EH (cell line): Measurements from ENCODE around the gene ANKS3.
A peak's percentile ranks its signal among the peaks of the same experiment; 100 is the strongest.

Experiments
- DNase-seq: peaks from one replicate; pipeline ENCODE4 v3.0.0-alpha.2; 2015; ENCODE audit warnings: low read depth

ANKS3 gene

DNA sequence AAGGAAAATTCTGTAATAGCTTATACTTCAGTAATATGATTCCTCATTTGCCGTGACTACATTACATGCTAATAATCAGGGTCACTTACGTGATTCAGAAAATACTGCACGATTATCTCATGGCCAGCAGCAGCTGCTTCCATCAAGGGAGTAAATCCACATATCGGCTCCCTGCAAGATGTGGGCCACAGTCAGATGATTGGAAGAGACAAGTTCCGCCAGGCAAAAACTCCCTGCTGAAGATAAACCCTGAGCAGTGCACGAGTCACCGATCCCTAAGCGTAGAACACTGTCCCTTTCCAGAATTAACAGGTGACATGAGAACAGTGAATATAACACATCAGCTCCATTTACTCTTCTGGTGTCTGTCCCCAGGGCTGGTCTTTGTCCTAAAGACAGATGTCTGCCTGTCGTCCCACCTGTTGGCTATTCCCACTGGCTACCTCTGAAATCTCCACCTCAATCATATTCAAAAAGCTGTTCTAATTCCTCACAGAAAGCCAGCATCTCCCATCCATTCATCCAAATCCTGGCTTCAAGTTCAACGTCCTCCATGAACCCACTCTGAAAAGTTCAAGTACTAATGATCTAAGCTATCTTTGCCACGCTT is 9.3 kb downstream of the ANKS3 start:
- DNase-seq: no peak

DNA sequence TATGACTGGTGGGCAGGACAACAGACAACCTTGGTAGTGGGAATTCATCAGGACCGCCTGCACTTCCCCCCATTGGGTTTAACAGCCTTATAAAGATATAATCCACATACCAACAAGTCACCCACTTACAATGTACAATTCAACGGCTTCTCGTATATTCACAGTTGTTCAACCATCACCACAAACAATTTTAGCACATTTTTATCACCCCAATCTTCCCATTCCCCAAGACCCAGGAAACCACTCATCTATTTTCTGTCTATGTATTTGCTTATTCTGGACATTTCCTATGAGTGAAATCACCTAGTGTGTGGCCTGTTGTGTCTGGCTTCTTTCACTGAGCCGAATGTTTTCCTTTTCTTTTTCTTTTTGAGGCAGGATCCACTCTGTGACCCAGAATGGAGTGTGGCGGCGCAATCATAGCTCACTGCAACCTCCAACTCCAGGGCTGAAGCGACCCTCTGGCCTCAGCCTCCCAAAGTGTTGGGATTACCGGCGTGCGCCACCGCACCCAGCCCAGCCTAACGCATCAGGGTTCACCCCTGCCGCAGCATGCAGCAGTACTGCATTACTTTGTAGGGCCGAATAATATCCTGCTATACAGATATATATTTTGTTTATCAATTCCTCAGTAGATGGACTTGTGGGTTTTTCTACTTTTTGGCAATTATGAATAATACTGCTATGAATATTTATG is 10.9 kb downstream of the ANKS3 start:
- no peak for DNase-seq

DNA sequence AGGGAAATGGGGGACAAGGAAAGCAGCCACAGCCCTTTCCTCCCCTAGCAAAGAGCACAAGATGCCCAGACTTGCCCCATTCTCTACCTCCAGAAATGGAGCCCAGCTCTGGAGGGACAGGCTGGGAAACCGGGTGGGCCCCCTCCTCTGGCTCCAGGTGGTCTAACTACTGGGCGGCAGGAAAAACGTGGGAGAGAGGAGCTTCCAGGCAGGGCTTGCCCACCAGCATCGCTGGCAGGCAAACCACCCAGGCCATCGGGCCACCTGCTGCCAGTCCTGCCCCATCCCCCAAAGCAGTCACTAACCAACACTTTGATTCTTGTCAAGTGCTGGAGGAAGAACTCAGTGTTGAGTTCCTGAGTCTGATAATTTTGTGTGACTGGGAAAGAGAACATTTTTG is 15.6 kb downstream of the ANKS3 start:
- no peak for DNase-seq

DNA sequence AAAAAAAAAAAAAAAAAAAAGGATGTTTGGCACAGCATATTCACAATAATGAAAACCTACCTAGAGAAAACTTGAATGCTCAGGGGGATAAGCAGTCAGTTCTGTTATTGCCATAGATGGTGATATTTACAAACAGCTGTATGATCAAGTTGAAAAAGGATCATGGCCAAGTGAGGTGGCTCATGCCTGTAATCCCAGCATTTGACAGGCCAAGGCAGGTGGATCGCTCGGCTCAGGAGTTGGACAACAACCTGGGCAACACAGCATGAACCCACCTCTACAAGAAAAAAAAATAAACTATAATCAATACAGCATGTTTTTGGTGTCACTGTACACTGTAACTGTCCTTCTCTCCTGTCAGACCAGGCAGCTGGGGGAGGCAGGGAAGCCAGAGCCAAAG is 19.1 kb downstream of the ANKS3 start:
- DNase-seq: no peak

DNA sequence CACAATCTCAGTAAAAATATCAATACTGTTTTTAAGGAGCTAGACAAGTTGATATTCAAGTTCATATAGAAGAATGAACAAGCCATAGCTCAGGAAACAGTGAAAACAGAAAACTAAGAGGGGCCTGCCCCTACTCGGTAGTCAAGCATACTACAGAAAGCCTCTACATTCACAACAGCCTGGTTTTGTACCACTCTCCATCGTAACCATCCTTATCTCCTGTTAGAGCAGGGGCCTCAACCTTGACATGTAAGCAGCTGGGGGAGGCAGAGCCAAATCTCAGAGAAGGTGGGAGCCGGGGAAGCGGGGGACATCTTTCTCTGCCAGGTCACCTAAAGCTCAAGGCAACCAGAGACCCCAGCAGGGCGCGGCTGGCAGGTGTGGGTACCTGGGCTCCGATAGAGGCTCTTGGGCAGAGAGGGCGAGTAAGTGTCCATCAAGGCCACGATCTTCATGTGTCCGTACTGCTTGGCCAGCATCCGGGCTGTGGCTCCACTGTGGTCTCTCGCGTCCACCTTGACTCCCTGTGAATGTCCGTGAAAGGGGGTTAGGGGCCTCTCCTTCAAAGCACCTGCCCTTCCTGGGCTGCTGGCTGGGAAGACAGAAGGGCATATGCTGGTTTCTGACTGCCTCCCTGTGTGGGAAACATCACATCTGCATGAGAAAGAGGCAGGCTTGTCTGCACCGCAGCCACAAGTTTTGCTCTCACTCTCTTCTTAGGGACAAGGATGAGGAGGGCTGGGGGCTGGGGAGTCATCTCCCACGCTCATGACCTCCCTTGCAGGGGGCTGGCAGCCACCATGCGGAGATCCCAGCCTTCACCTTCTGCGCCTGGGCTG is 20.2 kb downstream of the ANKS3 start:
- no peak for DNase-seq

DNA sequence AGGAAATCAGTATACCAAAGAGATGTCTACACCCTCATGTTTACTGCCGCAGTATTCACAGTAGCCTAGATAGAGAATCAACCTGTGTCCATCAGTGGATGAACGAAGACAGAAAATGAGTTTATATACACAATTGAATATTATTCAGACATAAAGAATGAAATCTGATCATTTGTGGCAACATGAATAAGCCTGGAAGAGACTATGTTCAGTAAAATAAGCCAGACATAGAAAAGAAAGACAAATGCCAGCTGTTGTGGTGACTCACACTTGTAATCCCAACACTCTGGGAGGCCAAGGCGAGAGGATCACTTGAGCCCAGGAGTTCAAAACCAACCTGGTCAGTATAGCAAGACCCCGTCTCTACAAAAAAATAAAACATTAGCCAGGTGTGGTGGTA is 24.6 kb downstream of the ANKS3 start:
- peak; percentile 21 for DNase-seq

DNA sequence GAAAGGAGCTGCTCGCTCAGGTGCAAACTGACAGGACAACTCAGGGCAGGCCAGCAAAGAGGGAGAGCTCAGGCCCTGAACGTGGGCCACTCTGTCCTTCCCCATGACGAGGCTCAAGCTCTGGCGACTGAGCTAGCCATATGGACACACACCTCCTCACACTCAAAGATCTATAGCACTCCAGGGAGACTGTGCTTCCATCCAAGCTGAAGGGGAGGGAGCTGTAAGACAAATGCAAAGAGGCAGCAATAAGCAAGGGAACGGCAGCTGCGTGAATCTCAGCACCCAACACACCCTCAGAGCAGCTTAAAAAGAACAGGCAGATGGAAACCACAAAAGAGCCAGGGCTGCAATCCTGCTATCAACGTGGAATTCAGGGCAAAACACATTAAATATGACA is 27.2 kb downstream of the ANKS3 start:
- no peak for DNase-seq

DNA sequence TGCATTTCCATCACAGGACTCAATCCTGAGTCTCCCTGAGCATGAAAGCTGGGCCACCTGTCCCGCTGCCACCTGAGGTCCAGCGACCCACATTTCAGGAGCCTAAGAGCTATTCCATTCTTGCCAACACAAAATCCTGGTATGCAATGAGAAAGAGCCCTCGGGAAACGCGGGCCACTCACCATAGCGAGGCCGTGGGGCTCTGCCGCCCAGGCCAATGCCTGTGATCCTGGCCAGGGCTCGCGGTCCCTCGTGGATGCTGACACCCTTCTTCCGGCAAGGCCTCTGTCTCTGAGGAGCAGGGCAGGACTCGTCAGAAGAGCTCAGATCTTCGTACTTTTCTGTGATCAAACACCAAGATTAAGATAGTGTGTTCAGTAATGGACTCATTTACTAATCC is 29.2 kb downstream of the ANKS3 start:
- DNase-seq: no peak

DNA sequence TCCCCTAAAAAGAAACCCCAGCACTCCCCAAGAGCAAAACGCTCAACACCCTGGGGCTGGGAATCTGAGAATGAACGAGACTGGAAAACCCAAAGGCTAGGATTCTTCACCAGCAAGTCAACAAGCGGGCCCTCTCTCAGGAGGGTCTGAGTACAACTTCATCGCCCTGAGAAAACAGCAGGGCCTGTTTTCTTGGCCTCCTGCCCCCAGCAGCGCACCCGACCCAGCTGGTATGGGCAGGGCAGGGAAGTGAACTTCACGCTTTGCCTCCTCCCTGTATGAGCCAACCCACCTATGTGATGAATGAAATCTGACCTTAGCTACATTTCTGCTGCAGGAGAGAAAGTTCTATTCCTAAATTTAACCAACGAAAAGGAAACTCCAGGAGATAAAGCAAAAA is 29.6 kb downstream of the ANKS3 start:
- DNase-seq: no peak

DNA sequence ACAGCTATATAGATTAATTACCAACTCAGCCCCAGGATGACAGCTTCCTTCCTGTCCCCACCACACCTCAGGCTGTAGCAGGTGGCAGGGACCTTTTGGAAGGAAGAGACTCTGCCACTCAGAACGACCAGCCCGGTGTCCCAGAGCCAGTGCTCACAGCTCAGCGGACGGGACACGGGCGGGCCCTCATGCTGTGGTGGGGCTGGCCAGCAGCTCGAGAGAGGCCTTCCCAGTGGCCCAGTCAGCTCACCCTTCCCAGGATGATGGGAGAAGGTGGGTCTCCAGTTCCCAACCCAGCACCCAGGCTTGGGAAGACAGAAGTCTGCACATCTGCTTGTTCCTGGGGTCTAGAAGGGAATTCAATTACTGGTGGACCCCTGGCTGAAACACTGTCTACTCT is 30.2 kb downstream of the ANKS3 start:
- DNase-seq: no peak

DNA sequence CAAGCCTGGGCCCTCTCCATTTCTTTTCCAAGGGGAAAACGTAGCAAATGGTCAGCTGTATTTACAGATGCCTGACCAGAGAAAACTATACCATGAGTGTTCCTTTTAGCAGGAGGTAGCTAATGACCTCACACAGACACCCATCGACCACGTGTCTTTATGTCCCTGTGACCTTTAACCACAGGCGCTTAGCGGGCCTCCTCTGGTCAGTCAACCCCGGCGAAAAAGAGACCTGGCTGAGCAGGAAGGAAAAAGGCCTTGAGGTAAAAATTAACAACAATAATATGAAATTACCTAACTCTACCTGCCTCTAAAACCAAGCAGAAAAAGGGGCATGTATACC is 31.6 kb downstream of the ANKS3 start:
- no peak for DNase-seq

DNA sequence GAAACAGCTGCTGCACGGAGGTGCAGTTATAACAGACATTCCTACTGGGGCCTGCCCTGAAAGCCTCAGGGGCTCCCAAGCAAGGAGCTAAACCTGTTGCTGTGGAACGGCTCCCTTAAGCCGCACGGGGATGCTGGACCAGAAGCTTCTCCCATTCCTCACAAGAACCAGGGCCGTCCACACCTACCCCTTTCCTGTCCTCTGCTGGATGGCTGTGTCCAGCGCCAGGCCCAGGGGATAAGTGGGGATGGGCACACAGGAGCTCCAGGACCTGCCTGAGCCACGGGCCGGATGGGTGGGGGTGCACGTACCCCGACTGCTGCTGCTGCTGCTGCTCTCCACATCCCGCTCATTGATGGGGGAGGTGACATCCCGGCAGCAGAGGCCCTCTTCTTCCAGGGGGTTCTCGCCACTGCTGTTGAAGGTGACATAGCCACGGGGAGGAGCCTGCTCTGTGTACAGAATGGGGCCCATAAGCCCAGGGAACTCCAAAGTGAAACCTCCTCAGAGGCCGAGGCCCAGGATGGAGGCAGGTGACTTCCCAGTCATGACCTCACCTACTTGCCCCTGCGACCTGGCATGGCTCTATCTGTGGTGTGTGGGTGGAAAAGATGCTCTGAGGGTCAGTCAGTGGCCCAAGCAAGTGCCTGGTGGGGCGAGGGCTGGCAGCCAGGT is 32.1 kb downstream of the ANKS3 start:
- no peak for DNase-seq

DNA sequence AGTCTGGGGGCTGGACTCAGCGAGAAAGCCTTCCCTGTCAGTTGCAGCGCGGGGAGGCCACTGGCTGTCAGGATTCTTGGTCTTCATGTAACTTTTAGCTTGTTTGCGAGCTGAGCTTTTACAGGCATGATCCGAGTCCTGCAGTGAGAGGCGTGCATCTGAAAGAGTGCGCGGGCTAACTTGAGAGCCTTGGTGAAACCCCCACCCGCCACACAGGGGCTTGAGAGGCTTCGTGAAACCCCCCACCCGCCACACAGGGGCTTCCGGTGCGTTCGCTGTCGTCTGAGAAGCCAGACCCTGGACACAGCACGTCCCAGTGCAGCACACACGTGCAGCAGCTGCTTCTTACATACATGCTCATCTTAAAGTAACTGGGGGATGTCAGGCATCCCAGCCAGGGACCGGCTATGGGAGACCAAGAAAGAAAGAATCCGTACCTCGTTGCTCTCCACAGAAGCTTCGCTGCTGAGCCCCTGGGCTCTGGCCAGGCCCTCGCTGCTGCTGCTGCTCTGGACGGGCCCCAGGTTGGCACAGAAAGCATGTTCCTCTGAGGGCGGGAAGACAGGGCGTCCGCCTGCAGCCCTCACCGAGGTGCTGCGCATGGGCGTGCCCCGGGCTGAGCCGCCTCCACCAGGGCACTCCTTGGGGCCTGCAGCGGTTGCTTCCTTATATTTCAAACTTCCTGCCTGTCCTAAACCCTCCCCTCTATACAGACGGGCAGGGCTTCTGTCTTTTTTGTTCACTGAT is 32.9 kb downstream of the ANKS3 start:
- DNase-seq: no peak

DNA sequence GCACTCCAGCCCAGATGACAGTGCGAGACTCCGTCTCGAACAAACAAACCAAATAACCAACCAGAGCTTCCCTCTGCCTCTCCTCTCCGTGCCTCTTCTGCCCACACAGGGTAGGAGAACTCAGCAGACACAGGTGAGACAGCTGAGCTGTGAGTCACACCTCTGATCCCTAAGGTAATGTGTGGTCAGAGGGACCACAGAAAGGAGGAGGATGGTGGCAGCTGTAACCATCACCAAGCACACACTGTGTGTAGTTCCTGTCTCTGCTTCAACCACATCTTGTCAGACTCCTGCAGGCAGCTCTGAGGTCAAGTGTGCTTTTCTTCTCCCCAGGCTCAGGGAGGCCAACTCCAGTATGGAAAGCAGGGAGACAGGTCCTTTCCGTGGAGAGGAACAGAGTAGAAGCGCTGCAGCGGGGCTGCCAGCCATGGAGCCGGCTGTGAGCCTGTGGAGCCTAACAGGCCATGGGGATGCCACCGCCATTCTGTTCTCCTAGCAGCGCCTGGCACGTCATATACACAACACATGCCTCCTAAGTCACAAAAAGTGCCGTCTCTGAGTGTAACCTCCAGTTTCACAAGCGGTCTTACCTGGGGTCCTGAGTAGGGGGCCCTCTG is 33.6 kb downstream of the ANKS3 start:
- DNase-seq: no peak

DNA sequence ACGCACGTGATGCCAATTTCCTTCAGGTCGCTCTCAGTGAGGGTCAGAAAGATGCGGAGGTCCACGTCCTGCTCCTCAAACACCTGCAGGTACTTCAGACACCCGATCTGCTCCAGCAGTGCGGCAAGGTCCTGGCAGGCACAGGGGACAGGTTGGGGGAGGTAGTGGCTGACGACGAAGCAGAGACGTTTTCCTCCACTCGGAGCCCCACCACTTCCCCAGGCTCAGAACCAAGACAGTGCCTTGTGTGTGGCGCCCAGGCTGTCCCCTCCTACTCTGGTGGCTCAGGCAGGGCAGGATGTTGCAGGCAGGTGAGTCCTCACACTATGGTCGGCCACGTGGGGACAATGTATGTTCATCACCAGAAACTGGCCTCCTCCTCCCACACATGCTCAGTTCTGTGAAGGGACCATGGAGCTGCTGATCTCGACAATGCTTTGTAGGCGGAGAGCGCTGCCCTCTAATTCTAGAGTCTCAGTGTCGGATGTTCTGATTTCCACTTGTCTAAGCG is 35.0 kb downstream of the ANKS3 start:
- DNase-seq: no peak

DNA sequence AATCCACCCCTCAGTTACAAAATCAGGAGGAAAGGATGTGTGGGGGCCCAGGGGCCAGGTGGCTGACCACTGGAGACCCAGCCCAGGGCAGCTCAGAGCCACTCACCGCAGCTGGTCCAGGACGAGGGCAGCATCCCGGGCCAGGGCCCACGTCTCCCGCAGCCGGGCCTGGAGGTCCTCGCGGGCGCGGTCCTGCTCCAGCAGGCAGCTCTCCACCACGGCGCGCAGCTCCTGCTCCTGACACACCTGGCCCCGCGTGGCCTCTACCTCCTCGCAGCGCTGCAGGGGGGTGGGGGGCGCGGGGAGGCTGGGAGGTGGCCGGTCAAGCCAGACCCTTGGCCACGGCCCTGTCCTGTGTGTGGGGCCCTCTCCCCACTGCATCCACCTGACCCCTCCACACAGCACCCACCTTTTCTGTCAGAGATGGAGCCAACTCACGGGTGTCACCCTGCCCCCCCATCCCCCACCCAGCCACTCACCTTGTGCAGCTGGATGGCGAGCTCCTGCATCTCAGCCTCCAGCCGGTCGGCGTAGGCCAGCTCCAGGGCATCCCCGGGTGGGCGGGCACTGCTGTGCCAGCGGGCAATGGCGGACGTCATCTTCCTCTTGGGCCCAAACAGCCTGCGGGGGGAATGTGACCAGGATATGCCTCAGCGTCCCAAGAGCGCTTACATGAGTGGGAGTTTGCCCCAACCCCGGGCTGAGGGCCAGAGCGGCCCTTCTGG is 35.6 kb downstream of the ANKS3 start:
- no peak for DNase-seq

DNA sequence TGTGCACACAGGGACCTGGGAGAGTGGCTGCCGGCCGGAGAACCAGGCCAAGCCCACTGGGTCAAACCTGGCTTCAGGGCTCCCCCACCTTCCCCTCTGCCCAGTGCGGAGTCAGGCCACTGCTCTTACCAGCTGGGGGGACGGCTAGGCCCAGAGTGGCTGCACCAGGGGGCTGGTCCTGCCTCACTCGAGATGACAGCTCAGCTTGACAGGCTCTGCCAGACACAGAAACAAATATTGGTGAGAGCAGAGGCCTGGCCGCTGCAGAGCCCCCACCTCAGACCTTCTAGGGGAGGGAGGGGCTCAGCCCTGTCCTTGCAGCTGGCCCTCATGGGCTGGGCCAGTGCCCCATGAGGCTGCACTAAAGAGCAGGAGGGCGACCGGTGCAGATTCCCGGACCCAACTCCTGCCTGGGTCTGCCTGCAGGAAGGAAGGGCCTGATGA is 36.2 kb downstream of the ANKS3 start:
- no peak for DNase-seq

DNA sequence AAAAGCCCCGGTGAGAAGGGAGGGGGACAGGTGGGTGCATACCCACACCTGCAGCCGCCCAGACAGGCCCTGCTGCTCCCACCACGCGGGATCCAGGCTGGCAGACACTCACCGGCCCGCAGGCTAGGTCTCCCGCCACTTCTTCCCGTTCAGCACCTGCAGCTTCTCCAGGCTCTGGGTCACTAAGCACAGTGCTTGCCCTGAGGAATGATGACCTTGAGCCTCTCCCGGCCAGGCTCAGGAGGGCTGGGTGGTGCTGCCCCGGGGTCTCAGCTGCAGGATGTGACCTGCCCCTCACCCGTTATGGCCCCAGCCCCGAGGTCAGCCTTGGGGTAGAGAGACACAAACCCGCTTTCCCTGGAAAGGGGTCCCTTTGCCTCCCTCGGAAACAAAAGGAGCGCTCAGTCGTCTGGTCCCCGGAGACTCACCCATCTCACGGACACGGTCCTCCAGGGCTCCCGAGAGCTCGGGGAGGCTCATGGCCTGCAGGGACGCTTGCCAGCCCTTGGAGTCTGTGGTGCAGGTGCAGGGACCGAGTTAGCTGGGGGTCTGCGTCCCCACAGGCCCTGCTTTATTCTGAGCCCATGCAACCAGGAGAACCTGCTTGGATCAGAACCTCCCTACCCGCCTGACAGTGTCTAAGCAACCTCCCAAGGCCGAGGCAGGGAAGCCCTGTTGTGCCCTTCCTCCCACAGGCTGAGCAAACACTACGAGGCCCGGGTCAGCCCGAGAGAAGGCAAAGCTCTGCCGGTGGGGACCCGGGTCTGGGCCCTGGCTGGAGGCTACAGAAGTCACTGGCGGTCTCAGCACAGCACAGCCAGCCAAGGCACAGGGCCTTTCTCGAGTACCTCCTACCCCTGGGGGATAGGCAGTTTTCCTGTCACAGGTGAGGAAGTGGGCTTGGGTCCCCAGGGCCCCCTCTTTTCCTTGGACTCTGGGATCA is 36.9 kb downstream of the ANKS3 start:
- no peak for DNase-seq

DNA sequence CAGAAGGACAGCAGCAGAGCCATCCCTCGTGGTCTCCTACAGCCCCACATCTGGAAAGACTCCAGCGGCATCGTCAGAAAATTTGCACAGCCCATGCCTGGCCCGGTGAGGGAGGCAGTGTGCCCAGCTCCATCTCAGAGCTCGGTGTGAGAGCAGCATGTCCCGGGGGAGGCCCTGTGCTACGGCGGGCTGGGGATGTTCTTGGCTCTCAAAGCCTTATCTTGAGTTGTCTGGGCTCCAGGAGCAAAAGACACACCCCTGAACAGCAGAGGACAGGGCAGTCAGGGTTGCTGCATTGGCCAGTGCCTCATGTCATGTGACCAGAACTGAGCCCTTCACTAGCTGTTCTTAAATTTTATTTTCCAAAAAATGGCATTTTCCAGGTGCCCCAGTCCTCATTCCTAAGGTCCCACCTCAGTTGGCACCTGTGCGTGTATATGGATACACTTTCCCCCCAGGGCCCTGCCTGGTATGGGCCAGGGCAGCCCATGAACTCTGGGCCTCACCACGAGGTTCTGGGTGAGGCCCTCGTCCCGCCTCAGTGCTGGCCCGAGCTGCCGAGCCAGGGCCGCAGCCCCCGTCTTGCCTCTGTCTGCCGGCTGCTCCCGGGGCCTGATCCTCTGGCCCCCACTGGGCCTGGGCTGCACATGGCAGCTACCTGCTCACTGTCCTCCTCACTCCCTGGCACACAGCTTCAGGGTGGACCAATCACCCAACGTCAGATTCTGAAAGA is 37.7 kb downstream of the ANKS3 start:
- no peak for DNase-seq
